AG10803 (cell line): ENCODE measurements around the gene PCDHB6.
"Not testable (repeated sequence)": the region's sequence is repeated elsewhere in the genome, so short reads cannot be mapped to it uniquely, and the experiment has no call there.

Experiments
- DNase-seq: peaks from one replicate; pipeline ENCODE4 v3.0.0; 2010; ENCODE audit warnings: low read depth
- H3K4me3 ChIP-seq: 2 replicates; pipeline ENCODE4 v1.5.1; 2011; ENCODE audit warnings: mild to moderate bottlenecking, low read length, control low read depth
- CTCF ChIP-seq: conservative IDR thresholded peaks from 2 replicates; pipeline ENCODE4 v1.5.1; 2011; ENCODE audit warnings: mild to moderate bottlenecking, low read length, control low read depth, inconsistent platforms

The PCDHB6 gene

GRCh38 chr5:141155540-141156374, 5.9 kb downstream of the PCDHB6 start:
- H3K4me3 ChIP-seq: no peak overlapping the region
- no peak for DNase-seq
- no peak for TF ChIP-seq CTCF

GRCh38 chr5:141157356-141157755, 7.5 kb downstream of the PCDHB6 start:
- H3K4me3 ChIP-seq, DNase-seq: not testable (repeated sequence)

- not testable (repeated sequence) for DNase-seq, H3K4me3 ChIP-seq
These were observed 8.0 kb downstream of the PCDHB6 start for GRCh38 chr5:141157901-141158300.

GRCh38 chr5:141172381-141173204, 22.7 kb downstream of the PCDHB6 start, which contains the start of gene PCDHB7:
Gene PCDHB7 (plus strand): TSS chr5:141172644. CDS start chr5:141172836, 192 bp downstream.
- H3K4me3 ChIP-seq: peak within 1 kb of the TSS; percentile 20
- peak; percentile 56 for TF ChIP-seq CTCF
- peak; percentile 33 for DNase-seq

GRCh38 chr5:141174291-141175104, 24.6 kb downstream of the PCDHB6 start:
- not testable (repeated sequence) for H3K4me3 ChIP-seq, DNase-seq

- no peak overlapping the region for H3K4me3 ChIP-seq
- DNase-seq: no peak
- no peak for TF ChIP-seq CTCF
These were observed 26.1 kb downstream of the PCDHB6 start for GRCh38 chr5:141175933-141176332.

GRCh38 chr5:141177577-141178191, 27.8 kb downstream of the PCDHB6 start, which contains the start of gene PCDHB8:
Gene PCDHB8 (plus strand): TSS chr5:141177790. CDS start chr5:141178035, 245 bp downstream.
- not testable (repeated sequence) for H3K4me3 ChIP-seq, DNase-seq
- TF ChIP-seq CTCF: peak; percentile 17; the same call in 1 of the 2 replicates

- not testable (repeated sequence) for H3K4me3 ChIP-seq, DNase-seq
These were observed 29.5 kb downstream of the PCDHB6 start for GRCh38 chr5:141179371-141179770.

GRCh38 chr5:141179876-141180275, 30.0 kb downstream of the PCDHB6 start:
- not testable (repeated sequence) for H3K4me3 ChIP-seq

More at GRCh38 chr5:141179876-141180275, 30.0 kb downstream of the PCDHB6 start:
- DNase-seq: not testable (repeated sequence)
